H54 (cell line): ENCODE measurements around the gene SLC6A4.
"Not testable (repeated sequence)": the region's sequence is repeated elsewhere in the genome, so short reads cannot be mapped to it uniquely, and the experiment has no call there.

Experiments used
- DNase-seq: peaks from one replicate; pipeline ENCODE4 v3.0.0; 2011; ENCODE audit warnings: low spot score, mixed read lengths; ENCODE audit not compliant: insufficient read length
- FAIRE-seq: peaks from 3 replicates; lab custom pipeline; 2011; peaks lifted over from hg19 to GRCh38; lab: Jason Lieb, UNC
- POLR2A ChIP-seq: IDR thresholded peaks from 2 replicates; pipeline ENCODE4 v1.6.1; 2011; ENCODE audit warnings: low read depth, mild to moderate bottlenecking, low read length

The SLC6A4 gene

DNA sequence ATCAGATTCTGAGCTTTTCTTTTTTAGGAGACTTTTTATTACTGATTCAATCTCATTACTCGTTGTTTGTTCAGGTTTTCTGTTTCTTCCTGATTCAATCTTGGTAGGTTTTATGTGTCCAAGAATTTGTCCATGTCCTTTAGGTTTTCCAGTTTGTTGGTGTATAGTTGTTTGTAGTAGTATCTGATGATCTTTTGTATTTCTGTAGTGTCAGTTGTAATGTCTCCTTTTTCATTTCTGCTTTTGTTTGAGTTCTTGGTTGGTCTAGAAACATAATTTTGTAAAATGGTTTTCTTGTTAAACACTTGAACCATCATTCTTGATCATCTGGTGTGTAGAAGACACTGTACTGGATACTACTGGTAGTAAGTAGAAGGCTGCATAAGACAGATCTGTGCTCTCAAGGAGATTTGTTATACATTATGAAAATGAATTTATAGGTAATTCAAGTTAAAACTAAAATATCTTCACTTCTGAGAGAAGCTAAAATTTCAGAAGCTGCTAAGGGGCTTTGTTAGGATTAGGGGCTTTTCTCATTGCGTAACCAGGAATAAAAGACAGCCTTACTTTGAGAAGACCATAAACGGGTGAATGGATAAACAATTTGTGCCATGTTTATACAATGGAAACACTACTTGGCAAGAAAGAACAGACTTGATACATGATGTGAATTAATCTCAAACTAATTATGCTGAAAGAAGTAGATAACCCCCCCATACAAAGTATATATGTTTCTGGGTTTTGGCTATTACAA lies 74.9 kb downstream of the SLC6A4 start:
- FAIRE-seq (no peak), DNase-seq (no peak)
- TF ChIP-seq POLR2A, result no peak

DNA sequence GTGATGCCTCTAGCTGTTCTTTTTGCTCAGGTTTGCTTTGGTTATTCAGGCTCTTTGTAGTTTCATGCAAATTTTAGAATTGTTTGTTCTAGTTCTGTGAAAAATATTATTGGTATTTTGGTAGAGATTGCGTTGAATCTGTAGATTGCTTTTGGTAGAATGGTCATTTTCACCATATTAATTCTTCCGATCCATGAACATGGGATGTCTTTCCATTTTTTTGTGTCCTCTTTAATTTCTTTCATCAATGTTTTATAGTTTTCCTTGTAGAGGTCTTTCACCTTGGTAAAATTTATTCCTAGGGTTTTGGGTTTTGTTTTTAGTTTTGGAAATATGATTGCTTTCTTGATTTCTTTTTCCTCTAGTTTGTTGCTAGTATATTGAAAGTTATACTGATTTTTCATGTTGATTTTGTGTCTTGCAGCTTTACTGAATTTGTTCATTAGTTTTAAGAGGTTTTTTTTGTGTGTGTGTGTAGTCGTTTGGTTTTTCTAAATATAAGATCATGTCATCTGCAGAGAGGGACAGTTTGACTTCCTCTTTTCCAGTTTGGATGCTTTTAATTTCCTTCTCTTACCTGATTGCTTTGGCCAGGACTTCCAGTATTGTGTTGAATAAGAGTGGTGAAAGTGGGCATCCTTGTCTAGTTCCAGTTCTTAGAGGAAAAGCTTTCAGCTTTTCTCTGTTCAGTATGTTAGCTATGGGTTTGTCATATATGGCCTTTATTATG lies 76.4 kb downstream of the SLC6A4 start:
- TF ChIP-seq POLR2A, result no peak
- FAIRE-seq, result no peak

DNA sequence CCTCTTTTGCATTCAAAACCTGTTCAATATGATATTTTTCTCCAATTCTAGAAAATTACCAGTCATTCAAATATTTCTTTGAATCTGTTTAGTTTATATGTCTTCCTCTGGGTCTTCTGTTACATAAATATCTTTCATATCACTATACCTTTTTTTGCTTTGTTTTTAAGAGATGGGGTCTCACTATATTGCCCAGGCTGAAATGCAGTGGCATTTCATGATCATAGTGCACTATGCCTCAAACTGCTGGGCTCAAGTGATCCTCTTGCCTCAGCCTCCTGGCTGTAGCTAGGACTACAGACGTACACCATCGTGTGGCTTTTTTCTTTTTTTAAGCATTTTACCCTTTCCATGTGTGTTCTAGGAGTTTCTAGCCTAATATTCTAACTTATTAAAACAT lies 80.1 kb downstream of the SLC6A4 start:
- DNase-seq (no peak), FAIRE-seq (no peak)
- TF ChIP-seq POLR2A, result no peak

More for the DNA sequence above, 76.4 kb downstream of the SLC6A4 start:
- no peak for DNase-seq

DNA sequence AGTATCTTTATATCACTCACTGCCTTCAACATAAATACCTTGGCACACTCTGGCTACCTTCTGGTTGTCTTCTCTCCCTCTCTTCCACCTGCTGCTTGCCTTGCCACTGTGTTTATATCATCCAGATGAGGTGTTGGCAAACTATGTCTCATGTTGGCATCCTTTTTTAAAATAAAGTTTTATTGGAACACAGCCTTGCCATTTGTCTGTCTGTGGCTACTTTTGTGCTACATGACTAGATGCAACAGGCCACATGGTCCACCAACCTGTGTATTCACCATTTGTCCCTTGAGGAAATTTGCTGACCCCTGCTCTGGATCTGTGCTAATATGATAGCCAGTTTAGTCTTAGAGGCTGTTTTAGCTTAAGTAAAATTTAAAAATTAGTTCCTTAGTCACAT lies 82.0 kb downstream of the SLC6A4 start:
- FAIRE-seq (no peak), DNase-seq (no peak)
- no peak for TF ChIP-seq POLR2A

DNA sequence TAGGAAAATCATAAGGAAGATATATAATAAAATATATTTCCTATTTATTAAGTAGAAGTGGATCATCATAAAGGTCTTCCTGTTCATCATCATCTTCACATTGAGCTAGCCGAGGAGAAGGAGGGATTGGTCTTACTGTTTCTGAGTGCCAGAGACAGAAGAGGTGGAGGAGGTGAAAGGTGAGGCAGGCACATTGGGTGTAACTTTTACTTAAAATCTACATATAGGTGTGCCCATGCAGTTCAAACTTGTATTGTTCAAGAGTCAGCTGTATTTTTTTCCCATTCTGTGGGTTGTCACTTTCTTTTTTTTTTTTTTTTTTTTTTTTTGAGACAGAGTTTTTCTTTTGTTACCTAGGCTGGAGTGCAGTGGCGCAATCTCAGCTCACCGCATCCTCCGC lies 84.0 kb downstream of the SLC6A4 start:
- FAIRE-seq, result no peak
- no peak for DNase-seq
- TF ChIP-seq POLR2A, result no peak

DNA sequence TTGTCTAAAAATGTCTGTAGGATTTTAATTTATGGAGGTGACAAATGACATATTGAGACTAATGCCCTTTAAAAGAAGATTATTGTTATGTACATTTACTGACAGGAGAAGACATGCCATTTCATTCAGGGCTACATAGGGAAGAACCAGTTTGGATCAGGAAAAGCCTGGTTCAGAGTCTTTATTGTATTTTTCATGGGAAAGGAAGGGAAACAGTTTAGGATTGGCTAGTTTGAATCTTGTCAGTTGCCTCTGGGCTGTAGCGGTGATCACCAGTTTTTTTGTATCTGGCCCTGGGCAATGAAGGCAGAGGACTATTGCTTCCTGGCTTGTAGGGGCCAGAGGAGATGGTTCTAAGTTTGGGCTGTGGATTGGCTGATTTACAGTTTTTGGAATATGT lies 87.1 kb downstream of the SLC6A4 start:
- DNase-seq, result no peak
- no peak for TF ChIP-seq POLR2A
- no peak for FAIRE-seq

DNA sequence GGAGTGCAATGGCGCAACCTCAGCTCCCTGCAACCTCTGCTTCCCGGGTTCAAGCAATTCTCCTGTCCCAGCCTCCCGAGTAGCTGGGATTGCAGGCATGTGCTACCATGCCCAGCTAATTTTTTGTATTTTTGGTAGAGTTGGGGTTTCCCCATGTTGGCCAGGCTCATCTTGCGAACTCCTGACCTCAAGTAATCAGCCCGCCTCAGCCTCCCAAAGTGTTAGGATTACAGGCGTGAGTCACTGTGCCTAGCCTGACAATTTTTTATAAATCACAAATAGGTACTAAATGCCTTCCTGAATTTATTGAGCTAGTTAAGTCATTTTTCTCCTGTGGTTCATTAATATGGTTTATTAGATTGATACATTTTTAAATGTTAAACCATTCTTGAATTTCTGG lies 87.6 kb downstream of the SLC6A4 start:
- not testable (repeated sequence) for DNase-seq, FAIRE-seq
